ENCODE data around the gene SLF1.

DNA sequence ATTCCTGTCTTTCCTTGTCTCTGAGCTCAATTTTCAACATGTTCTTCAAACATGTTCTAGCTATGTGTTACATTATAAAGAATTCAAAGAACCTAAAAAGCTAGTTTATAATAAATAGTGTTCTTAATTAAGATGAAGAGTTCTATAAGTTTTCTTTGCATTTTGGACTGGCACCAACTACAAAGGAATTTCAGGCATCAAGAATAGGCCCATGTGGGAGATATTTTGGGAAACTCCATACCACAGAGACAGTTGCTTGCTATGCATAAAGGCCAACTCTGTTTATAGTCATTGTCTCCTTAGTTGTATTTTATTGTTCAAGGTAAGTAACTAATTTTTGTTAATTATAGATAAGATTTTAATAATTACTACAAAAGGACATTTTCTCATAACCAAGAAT lies 4.5 kb downstream of the SLF1 start:
- TF ChIP-seq, protein P1, sequence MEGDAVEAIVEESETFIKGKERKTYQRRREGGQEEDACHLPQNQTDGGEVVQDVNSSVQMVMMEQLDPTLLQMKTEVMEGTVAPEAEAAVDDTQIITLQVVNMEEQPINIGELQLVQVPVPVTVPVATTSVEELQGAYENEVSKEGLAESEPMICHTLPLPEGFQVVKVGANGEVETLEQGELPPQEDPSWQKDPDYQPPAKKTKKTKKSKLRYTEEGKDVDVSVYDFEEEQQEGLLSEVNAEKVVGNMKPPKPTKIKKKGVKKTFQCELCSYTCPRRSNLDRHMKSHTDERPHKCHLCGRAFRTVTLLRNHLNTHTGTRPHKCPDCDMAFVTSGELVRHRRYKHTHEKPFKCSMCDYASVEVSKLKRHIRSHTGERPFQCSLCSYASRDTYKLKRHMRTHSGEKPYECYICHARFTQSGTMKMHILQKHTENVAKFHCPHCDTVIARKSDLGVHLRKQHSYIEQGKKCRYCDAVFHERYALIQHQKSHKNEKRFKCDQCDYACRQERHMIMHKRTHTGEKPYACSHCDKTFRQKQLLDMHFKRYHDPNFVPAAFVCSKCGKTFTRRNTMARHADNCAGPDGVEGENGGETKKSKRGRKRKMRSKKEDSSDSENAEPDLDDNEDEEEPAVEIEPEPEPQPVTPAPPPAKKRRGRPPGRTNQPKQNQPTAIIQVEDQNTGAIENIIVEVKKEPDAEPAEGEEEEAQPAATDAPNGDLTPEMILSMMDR (IDR thresholded peaks at IDR 0.05), result no peak
- TF ChIP-seq POLR2A (IDR thresholded peaks at IDR 0.05), result no peak

Data from body of pancreas (tissue), 4 donors.